ENCODE measurements around the gene PHF20.
"Not testable (repeated sequence)": the region's sequence is repeated elsewhere in the genome, so short reads cannot be mapped to it uniquely, and the experiment has no call there.

PHF20 gene

DNA sequence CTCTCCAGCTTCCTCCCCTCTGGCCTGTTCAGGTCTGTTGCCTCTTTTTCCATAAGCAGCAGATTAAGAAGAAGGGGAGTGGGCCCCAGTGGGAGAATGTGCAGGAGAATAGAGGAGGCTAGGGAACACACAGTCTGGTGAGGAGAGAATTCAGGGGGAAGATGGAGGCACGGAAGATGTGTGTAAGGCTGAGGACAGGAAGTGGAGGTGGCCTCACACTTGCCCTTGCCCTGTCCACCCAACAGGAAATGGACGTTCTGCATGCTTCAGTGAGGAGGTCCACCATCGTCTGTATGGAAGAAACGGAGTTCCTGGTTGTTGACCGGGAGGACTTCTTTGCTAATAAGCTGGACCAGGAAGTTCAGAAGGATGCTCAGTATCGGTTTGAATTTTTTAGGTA is 212.6 kb downstream of the PHF20 start:
- no peak overlapping the region for H3K4me3 ChIP-seq (replicated peaks in 1 of 2; ENCODE audit: low read depth in 2 of 2, low read length in 2 of 2)
- TF ChIP-seq, protein P1, sequence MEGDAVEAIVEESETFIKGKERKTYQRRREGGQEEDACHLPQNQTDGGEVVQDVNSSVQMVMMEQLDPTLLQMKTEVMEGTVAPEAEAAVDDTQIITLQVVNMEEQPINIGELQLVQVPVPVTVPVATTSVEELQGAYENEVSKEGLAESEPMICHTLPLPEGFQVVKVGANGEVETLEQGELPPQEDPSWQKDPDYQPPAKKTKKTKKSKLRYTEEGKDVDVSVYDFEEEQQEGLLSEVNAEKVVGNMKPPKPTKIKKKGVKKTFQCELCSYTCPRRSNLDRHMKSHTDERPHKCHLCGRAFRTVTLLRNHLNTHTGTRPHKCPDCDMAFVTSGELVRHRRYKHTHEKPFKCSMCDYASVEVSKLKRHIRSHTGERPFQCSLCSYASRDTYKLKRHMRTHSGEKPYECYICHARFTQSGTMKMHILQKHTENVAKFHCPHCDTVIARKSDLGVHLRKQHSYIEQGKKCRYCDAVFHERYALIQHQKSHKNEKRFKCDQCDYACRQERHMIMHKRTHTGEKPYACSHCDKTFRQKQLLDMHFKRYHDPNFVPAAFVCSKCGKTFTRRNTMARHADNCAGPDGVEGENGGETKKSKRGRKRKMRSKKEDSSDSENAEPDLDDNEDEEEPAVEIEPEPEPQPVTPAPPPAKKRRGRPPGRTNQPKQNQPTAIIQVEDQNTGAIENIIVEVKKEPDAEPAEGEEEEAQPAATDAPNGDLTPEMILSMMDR (IDR thresholded peaks at IDR 0.05; ENCODE audit: low read depth, low read length) = no peak
- DNase-seq (ENCODE audit: low read depth in 2 of 2) = no peak

DNA sequence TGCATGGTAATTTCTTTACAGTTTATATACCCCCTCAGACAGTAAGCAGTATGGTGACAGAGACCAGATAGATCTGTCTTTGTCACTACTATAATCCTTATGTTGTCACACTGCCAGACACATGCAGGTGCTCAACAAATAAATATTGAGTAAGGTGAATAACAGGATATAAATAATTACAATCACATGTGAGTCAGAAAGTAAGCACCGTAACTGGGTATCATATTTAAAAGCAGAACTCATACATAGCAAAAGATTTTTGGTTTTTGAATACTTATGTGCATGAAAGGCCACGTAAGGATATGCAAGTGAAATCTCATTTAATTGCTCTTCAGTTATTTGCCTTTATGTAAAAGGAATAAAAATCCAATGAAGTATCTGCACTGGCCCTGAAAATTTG is 214.0 kb downstream of the PHF20 start:
- H3K4me3 ChIP-seq (replicated peaks in 1 of 2; ENCODE audit: low read depth in 2 of 2, low read length in 2 of 2) = no peak overlapping the region
- no peak for DNase-seq (ENCODE audit: low read depth in 2 of 2)
- TF ChIP-seq, protein P1 (IDR thresholded peaks at IDR 0.05; ENCODE audit: low read depth, low read length) = no peak

DNA sequence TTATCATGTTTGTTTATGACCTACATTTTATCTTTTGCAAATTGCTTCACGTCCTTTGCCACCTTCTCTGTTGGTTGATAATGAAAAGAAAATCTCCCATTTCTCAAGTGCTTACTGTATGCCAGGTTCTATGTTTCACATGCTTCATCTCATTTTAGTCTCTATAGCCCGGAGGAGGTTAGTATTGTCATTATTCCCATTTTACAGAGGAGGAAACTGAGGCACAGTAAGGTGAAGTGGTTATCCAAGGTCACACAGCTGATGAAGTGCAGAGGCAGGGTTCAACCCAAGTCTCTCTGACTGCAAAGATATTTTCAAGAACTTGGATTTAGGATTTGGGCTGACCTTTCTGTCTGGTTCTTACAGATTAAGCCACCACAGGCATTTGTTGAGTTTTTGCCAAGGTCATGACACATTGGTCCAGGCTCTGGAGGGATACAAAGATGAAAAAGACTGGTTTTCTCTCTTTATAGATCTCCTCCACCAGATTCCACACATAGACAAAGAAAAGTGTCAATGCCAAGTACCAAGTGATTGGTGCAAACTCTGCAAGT is 217.2 kb downstream of the PHF20 start:
- no peak overlapping the region for H3K4me3 ChIP-seq (replicated peaks in 1 of 2; ENCODE audit: low read depth in 2 of 2, low read length in 2 of 2)
- TF ChIP-seq, protein P1 (IDR thresholded peaks at IDR 0.05; ENCODE audit: low read depth, low read length) = no peak
- peak; percentile 17 to 23 for DNase-seq (ENCODE audit: low read depth in 2 of 2)

DNA sequence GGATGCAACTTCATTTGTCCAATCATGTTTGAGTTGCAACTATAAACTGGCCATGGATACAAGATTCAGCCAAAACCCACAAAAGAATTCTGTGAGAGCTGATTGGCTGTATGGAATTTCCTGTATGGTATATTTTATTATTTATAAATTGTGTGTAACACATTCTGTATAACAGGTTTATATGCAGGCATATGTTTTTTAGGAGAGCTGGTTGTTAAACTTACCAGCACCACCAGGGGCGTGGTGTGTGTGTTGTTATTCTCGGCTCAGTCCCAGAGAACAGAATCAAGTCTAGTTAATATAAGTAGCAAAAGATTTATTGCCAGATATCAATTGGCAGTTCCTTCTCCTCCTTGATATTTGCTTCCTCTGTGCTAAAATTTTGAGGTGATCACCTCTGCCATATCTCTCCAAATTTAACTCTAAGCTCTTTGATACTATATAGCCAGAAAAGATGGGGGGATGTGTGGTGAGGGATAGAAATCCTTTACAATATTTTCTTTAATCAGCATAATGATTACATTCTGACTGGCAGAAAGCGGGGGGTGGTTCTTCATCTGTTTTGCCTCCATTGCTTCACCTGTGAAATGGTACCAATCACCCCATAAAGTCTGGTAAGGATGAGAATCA is 219.4 kb downstream of the PHF20 start:
- DNase-seq (ENCODE audit: low read depth in 2 of 2) = peak; percentile 51 to 54
- H3K4me3 ChIP-seq (replicated peaks in 1 of 2; ENCODE audit: low read depth in 2 of 2, low read length in 2 of 2) = no peak overlapping the region
- TF ChIP-seq, protein P1 (IDR thresholded peaks at IDR 0.05; ENCODE audit: low read depth, low read length) = peak; percentile 67

DNA sequence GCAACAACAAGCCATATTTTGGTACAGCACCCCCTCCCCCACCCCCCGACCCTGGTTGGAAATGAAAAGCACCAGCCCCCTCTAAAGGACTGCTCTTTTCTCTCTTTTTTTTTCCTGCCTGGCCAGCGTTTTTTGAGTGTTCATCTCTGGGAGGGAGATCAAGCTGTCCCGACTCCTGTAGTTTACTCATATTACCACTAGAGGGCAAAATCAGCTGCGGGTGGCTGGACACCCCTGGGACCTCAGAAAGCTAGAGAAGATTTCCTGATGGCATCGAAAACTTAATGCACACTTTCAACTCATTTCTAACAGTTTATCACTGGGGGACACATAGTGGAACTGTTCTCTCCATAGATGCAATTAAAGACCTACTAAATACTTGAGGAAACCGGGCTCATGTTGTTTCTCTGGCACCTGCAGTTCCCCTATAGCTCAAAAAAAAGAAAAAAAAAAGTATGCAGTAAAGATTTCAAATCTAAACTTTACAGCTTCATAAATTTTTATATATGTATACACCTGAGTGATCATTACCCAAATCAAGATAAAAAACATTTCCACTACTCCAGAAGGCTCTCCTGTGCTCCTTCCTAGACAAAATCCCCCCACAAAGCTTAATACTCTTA is 221.0 kb downstream of the PHF20 start:
- H3K4me3 ChIP-seq (replicated peaks in 1 of 2; ENCODE audit: low read depth in 2 of 2, low read length in 2 of 2) = no peak overlapping the region
- peak; percentile 71 to 74 for DNase-seq (ENCODE audit: low read depth in 2 of 2)
- TF ChIP-seq, protein P1 (IDR thresholded peaks at IDR 0.05; ENCODE audit: low read depth, low read length) = peak; percentile 80

DNA sequence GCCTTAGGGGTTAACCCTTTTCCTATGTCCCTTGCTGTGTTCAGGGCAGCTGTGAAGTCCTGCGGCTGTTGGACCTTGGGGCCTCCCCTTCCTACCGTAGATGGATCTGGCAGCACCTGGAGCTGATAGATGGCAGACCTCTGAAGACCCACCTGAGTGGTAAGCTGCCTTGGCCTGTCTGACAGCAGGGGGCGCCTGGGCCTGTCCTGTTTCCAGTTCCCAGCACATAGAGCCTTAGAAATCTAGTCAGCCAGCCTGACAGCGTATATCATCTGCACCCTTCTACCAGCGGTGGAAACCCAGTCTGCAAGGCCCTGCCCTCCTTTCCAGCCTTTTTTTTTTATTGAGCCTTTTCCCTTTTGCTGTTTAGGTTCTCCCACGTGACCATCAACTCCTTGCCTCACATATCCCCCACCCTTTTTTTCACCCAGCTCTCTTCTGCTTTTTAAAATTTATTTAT is 223.2 kb downstream of the PHF20 start:
- H3K4me3 ChIP-seq (replicated peaks in 1 of 2; ENCODE audit: low read depth in 2 of 2, low read length in 2 of 2) = no peak overlapping the region
- peak; percentile 89 for DNase-seq (ENCODE audit: low read depth in 2 of 2)
- TF ChIP-seq, protein P1 (IDR thresholded peaks at IDR 0.05; ENCODE audit: low read depth, low read length) = peak; percentile 98

DNA sequence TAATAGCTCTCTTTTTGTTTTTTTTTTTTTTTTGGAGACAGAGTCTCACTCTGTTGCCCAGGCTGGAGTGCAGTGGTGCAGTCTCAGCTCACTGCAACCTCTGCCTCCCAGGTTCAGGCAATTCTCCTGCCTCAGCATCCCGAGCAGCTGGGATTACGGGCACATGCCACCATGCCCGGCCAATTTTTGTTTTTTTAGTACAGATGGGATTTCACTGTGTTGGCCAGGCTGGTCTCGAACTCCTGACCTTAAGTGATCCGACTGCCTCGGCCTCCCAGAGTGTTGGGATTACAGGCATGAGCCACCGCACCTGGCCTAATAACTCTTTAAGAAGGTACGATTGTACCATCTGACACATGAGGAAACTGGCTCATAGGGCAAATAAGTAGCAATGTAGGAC is 224.7 kb downstream of the PHF20 start:
- H3K4me3 ChIP-seq (replicated peaks in 1 of 2; ENCODE audit: low read depth in 2 of 2, low read length in 2 of 2); DNase-seq (ENCODE audit: low read depth in 2 of 2): not testable (repeated sequence)
